ENCODE results near the gene PDE4B. TPM values are rescaled to one million over a fixed set of nuclear protein-coding genes. Genes with fewer than 3 reads are reported as not detected.

The PDE4B gene
- total RNA-seq, 4 donors from 2014 or later = 5.2 to 16.6 (median 9.6) TPM

DNA sequence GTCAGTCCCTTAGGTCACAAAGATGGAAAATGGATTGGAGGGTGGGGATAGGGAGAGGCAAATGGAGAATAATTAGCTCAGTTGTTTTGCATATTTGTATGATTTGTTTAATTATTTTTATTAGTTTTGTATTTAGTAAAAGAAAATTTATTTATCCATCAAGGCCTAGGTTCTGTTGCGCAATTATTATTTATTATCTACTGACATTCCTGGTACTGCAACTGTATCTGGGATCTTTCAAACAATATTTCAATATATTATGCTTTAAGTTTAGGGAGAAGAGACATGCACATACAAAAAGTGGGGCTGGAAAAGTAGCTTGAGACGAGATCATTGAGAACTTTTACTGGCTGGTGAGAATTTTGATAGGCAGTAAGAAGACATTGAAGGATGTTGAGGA, 424.9 kb downstream of the PDE4B start:
- Histone ChIP-seq H3K36me3 (no peaks in the 10 kb centered on the region), H3K27me3 (no peaks in the 10 kb centered on the region), H3K4me1 (no peaks in the 10 kb centered on the region), H3K9me3 (no peaks in the 10 kb centered on the region), H3K27ac (no peak overlapping the region), H3K4me3 (no peak overlapping the region)
- 91 to 95% methylated on average over 2 of the region's 2 CpGs for WGBS, 2 donors
- TF ChIP-seq, protein P1, sequence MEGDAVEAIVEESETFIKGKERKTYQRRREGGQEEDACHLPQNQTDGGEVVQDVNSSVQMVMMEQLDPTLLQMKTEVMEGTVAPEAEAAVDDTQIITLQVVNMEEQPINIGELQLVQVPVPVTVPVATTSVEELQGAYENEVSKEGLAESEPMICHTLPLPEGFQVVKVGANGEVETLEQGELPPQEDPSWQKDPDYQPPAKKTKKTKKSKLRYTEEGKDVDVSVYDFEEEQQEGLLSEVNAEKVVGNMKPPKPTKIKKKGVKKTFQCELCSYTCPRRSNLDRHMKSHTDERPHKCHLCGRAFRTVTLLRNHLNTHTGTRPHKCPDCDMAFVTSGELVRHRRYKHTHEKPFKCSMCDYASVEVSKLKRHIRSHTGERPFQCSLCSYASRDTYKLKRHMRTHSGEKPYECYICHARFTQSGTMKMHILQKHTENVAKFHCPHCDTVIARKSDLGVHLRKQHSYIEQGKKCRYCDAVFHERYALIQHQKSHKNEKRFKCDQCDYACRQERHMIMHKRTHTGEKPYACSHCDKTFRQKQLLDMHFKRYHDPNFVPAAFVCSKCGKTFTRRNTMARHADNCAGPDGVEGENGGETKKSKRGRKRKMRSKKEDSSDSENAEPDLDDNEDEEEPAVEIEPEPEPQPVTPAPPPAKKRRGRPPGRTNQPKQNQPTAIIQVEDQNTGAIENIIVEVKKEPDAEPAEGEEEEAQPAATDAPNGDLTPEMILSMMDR (IDR thresholded peaks at IDR 0.05) = no peak
- TF ChIP-seq EP300 (IDR thresholded peaks at IDR 0.05) = no peak
- no peak for TF ChIP-seq POLR2A (IDR thresholded peaks at IDR 0.05)
- no peak for DNase-seq (ENCODE audit: low spot score in 2 of 2)

DNA sequence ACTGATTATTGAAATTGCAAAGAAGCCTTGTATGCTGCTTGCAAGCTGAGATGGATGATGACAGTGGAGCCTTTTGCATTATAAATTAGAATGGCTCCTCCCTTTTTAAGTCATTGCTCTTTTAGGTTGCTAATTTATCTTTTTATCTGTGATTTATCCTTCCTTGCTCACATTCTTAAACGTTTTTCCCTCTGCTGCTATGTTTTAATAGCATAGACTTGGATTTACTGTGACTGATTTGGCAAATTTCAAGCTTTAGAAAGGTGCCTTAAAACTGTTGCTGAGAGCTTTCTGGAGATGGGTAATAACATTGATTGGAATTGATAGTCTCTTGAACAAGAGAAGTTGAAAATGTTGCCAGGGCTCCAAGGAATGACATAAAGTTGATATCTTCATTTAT, 427.8 kb downstream of the PDE4B start:
- no peak for DNase-seq (ENCODE audit: low spot score in 2 of 2)
- Histone ChIP-seq H3K36me3 (no peaks in the 10 kb centered on the region), H3K9me3 (no peaks in the 10 kb centered on the region), H3K4me3 (no peak overlapping the region), H3K27ac (no peak overlapping the region), H3K4me1 (no peaks in the 10 kb centered on the region), H3K27me3 (no peaks in the 10 kb centered on the region)
- 32 to 43% methylated on average over 1 of the region's 1 CpG for WGBS, 2 donors
- TF ChIP-seq, protein P1 (IDR thresholded peaks at IDR 0.05) = no peak
- TF ChIP-seq EP300 (IDR thresholded peaks at IDR 0.05) (no peak), POLR2A (IDR thresholded peaks at IDR 0.05) (no peak)

DNA sequence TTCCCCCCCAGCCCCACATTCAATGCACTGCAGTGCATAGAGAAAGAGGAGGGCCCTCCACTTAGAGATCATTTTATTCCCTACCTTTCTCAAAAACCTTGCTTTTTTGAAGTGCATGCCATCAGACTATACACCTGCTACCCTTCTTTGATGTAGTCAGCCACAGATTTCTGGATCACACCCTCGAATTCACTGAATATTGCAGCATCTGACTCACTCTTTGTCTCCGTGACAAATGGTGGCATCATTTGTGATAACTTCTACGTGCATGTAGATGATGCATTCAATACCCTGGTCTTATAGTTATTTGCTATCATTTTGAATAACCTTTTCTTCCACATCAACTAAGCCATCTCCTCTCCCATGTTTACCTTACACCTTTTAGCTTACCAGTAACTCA, 431.0 kb downstream of the PDE4B start:
- no peaks in the 10 kb centered on the region for H3K27me3 ChIP-seq
- TF ChIP-seq, protein P1 (IDR thresholded peaks at IDR 0.05) = no peak
- no peak for TF ChIP-seq EP300 (IDR thresholded peaks at IDR 0.05)
- TF ChIP-seq POLR2A (IDR thresholded peaks at IDR 0.05) = no peak
- H3K36me3 ChIP-seq = no peaks in the 10 kb centered on the region
- 88% methylated on average over 3 of the region's 3 CpGs for WGBS, 2 donors
- no peak for DNase-seq (ENCODE audit: low spot score in 2 of 2)
- H3K27ac ChIP-seq = no peak overlapping the region
- no peak overlapping the region for H3K4me3 ChIP-seq
- H3K9me3 ChIP-seq = no peaks in the 10 kb centered on the region
- H3K4me1 ChIP-seq = no peaks in the 10 kb centered on the region

DNA sequence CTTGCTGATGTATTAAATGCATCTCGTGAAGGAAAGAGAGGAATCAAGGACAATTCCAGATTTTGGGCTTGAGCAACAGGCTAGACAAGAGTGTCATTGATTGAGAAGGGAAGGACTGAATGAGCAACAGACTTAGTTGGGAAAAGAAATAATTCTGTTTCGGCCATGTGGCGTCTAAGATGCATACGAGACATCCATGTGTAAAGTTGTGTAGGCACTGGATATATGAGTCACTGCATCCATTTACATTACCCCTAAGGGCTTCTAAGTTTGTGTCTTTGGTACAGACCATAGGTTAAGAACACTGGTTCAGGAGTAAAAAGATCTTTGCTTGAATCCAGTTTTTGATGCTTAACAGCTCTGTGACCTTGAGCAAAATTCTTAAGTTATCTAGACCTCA, 434.3 kb downstream of the PDE4B start:
- H3K9me3 ChIP-seq = no peaks in the 10 kb centered on the region
- no peak overlapping the region for H3K4me3 ChIP-seq
- peaks cover 0 to 3% (median 0%) of the 10 kb centered on the region in 4 donors for H3K4me1 ChIP-seq
- H3K27me3 ChIP-seq = no peaks in the 10 kb centered on the region
- no peaks in the 10 kb centered on the region for H3K36me3 ChIP-seq
- TF ChIP-seq, protein P1 (IDR thresholded peaks at IDR 0.05) = no peak
- TF ChIP-seq POLR2A (IDR thresholded peaks at IDR 0.05) (no peak), EP300 (IDR thresholded peaks at IDR 0.05) (no peak)
- WGBS, 2 donors = 89 to 94% methylated on average over 4 of the region's 4 CpGs
- H3K27ac ChIP-seq = no peak overlapping the region
- DNase-seq (ENCODE audit: low spot score in 2 of 2) = no peak

DNA sequence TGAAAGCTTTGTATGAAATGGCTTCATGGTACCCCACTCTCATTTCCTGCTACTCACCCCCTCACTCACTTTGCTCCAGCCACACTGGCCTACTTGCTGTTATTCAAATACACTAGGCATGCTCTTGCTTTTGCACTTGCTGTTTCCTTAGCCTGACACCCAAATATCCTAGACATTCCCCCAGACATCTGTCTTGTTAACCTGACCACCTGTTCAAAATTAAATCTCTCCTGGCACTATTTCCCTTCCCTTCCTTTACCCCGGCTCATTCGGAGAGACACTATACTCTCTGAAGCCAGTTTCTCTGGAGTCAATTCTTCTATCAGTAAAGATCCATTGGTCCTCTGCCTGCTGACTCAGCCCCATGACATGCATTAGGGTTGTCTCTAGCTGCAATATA, 435.3 kb downstream of the PDE4B start:
- no peak for DNase-seq (ENCODE audit: low spot score in 2 of 2)
- H3K9me3 ChIP-seq = no peaks in the 10 kb centered on the region
- H3K4me3 ChIP-seq = no peak overlapping the region
- H3K36me3 ChIP-seq = no peaks in the 10 kb centered on the region
- WGBS, 2 donors = 93 to 98% methylated on average over 2 of the region's 2 CpGs
- TF ChIP-seq POLR2A (IDR thresholded peaks at IDR 0.05) = no peak
- no peak for TF ChIP-seq EP300 (IDR thresholded peaks at IDR 0.05)
- TF ChIP-seq, protein P1 (IDR thresholded peaks at IDR 0.05) = no peak
- no peak overlapping the region for H3K27ac ChIP-seq
- peaks cover 0 to 3% (median 0%) of the 10 kb centered on the region in 4 donors for H3K4me1 ChIP-seq
- H3K27me3 ChIP-seq = no peaks in the 10 kb centered on the region
